ENCODE data around the gene RBM22. TPM values are rescaled to one million over a fixed set of nuclear protein-coding genes. Genes with fewer than 3 reads are reported as not detected.

Gene RBM22
- total and polyA plus RNA-seq, 2 of the 8 experiments (the other 6 are each of a cell fraction or from before 2014, with no cell fraction given): 20.8 to 33.9 TPM

- TF ChIP-seq CHD7 (IDR thresholded peaks at IDR 0.05; ENCODE audit: insufficient replicate concordance, low read length): no peak
- no peak for TF ChIP-seq SP4 (IDR thresholded peaks at IDR 0.05; ENCODE audit: low read length)
- no peak for TF ChIP-seq RXRA (IDR thresholded peaks at IDR 0.05; ENCODE audit: insufficient read depth, low read depth, low read length)
- no peak for TF ChIP-seq SIX5 (IDR thresholded peaks at IDR 0.05; ENCODE audit: low read depth, low read length)
- TF ChIP-seq NRF1 (IDR thresholded peaks at IDR 0.05; ENCODE audit: low read depth, low read length): no peak
- peak in 1 of 2 experiments; percentile 64; a peak in 1 of 3 replicates for TF ChIP-seq POLR2A (IDR thresholded peaks at IDR 0.05; ENCODE audit: control extremely low read depth in 1 of 2, low read depth in 2 of 2, low read length in 2 of 2)
- TF ChIP-seq TAF7 (optimal IDR thresholded peaks at IDR 0.05; ENCODE audit: borderline replicate concordance, low read depth, low read length): no peak
- no peak for TF ChIP-seq RFX5 (IDR thresholded peaks at IDR 0.05; ENCODE audit: borderline replicate concordance, low read depth, low read length)
- TF ChIP-seq ATF3 (IDR thresholded peaks at IDR 0.05; ENCODE audit: insufficient read depth, low read depth, low read length): no peak
- TF ChIP-seq ASH2L (IDR thresholded peaks at IDR 0.05; ENCODE audit: low read length): peak; percentile 89
- no peak for TF ChIP-seq ZNF274 (IDR thresholded peaks at IDR 0.05; ENCODE audit: borderline replicate concordance, extremely low read depth, low read length)
Observed at GRCh38 chr5:150671509-150672236, 29.2 kb downstream of the RBM22 start (continued).

Data from H1 (cell line).